ENCODE results near the gene TRIM45. TPM values are rescaled to one million over a fixed set of nuclear protein-coding genes. Genes with fewer than 3 reads are reported as not detected.

Gene TRIM45
- total RNA-seq, 1 experiment from 2014 or later: 5.1 TPM

- peaks cover 16% of the 10 kb centered on the region for H3K36me3 Mint-ChIP-seq (ENCODE audit: insufficient read depth, unreplicated experiment)
- no peaks in the 10 kb centered on the region for H3K27me3 ChIP-seq (replicated peaks; ENCODE audit: control insufficient read depth, insufficient read depth, low read length)
- H3K4me3 ChIP-seq (ENCODE audit: low read depth, low read length): no peak overlapping the region
- H3K27ac Mint-ChIP-seq (ENCODE audit: unreplicated experiment): no peak overlapping the region
- POLR2A ChIA-PET: no interaction called here
- H3K27me3 Mint-ChIP-seq (ENCODE audit: insufficient read depth, unreplicated experiment): no peaks in the 10 kb centered on the region
- CTCF ChIA-PET: no interaction called here
- H3K36me3 ChIP-seq (ENCODE audit: control insufficient read depth, insufficient read depth, low read length): no peaks in the 10 kb centered on the region
- no TSS peak for BruUV-seq (replicated peaks)
- H3K4me1 ChIP-seq: no peaks in the 10 kb centered on the region
- TF ChIP-seq CTCF (IDR thresholded peaks at IDR 0.05; ENCODE audit: insufficient read depth in 1 of 2, low read depth in 1 of 2, low read length in 1 of 2, severe bottlenecking in 1 of 2, unreplicated experiment in 1 of 2): no peak
- no peaks in the 10 kb centered on the region for H3K4me1 Mint-ChIP-seq (ENCODE audit: low read depth, unreplicated experiment)
- intact Hi-C loops (cut with micrococcal nuclease; ENCODE audit: unreplicated experiment): no loop called here
- DNase-seq: no peak
- no peaks in the 10 kb centered on the region for H3K9me3 Mint-ChIP-seq (ENCODE audit: unreplicated experiment)
- no peak overlapping the region for H3K4me3 Mint-ChIP-seq (ENCODE audit: unreplicated experiment)
- no peaks in the 10 kb centered on the region for H3K9me3 ChIP-seq
Observed at GRCh38 chr1:117110774-117111173, 10.8 kb downstream of the TRIM45 start.

GRCh38 chr1:117107364-117107763 is 14.2 kb downstream of the TRIM45 start:
- ChIA-PET CTCF (no interaction called here), POLR2A (interaction anchor here (0.6 kb wide), 1 partner anchor 587 kb away, joined by 3 read pairs; no protein-coding TSS in a partner anchor)
- no peaks in the 10 kb centered on the region for H3K36me3 ChIP-seq (ENCODE audit: control insufficient read depth, insufficient read depth, low read length)
- H3K27me3 ChIP-seq (replicated peaks; ENCODE audit: control insufficient read depth, insufficient read depth, low read length): no peaks in the 10 kb centered on the region
- Mint-ChIP-seq H3K4me1 (ENCODE audit: low read depth, unreplicated experiment) (no peaks in the 10 kb centered on the region), H3K9me3 (ENCODE audit: unreplicated experiment) (no peaks in the 10 kb centered on the region), H3K27ac (ENCODE audit: unreplicated experiment) (no peak overlapping the region), H3K4me3 (ENCODE audit: unreplicated experiment) (no peak overlapping the region), H3K27me3 (ENCODE audit: insufficient read depth, unreplicated experiment) (no peaks in the 10 kb centered on the region), H3K36me3 (ENCODE audit: insufficient read depth, unreplicated experiment) (peaks cover 16% of the 10 kb centered on the region)
- no peak overlapping the region for H3K4me3 ChIP-seq (ENCODE audit: low read depth, low read length)
- DNase-seq: no peak
- no peak for TF ChIP-seq CTCF (IDR thresholded peaks at IDR 0.05; ENCODE audit: insufficient read depth in 1 of 2, low read depth in 1 of 2, low read length in 1 of 2, severe bottlenecking in 1 of 2, unreplicated experiment in 1 of 2)
- no TSS peak for BruUV-seq (replicated peaks)
- H3K4me1 ChIP-seq: no peaks in the 10 kb centered on the region
- intact Hi-C loops (cut with micrococcal nuclease; ENCODE audit: unreplicated experiment): no loop called here
- H3K9me3 ChIP-seq: no peaks in the 10 kb centered on the region

GRCh38 chr1:117106478-117106877 is 15.1 kb downstream of the TRIM45 start:
- H3K9me3 ChIP-seq: no peaks in the 10 kb centered on the region
- H3K4me1 Mint-ChIP-seq (ENCODE audit: low read depth, unreplicated experiment): no peaks in the 10 kb centered on the region
- CTCF ChIA-PET: no interaction called here
- H3K4me1 ChIP-seq: no peaks in the 10 kb centered on the region
- H3K36me3 ChIP-seq (ENCODE audit: control insufficient read depth, insufficient read depth, low read length): no peaks in the 10 kb centered on the region
- TF ChIP-seq CTCF (IDR thresholded peaks at IDR 0.05; ENCODE audit: insufficient read depth in 1 of 2, low read depth in 1 of 2, low read length in 1 of 2, severe bottlenecking in 1 of 2, unreplicated experiment in 1 of 2): no peak
- BruUV-seq (replicated peaks): no TSS peak
- no peaks in the 10 kb centered on the region for H3K27me3 Mint-ChIP-seq (ENCODE audit: insufficient read depth, unreplicated experiment)
- no peak overlapping the region for H3K27ac Mint-ChIP-seq (ENCODE audit: unreplicated experiment)
- H3K9me3 Mint-ChIP-seq (ENCODE audit: unreplicated experiment): no peaks in the 10 kb centered on the region
- no peak for DNase-seq
- POLR2A ChIA-PET: no interaction called here
- intact Hi-C loops (cut with micrococcal nuclease; ENCODE audit: unreplicated experiment): no loop called here
- H3K4me3 Mint-ChIP-seq (ENCODE audit: unreplicated experiment): no peak overlapping the region
- H3K4me3 ChIP-seq (ENCODE audit: low read depth, low read length): no peak overlapping the region
- no peaks in the 10 kb centered on the region for H3K27me3 ChIP-seq (replicated peaks; ENCODE audit: control insufficient read depth, insufficient read depth, low read length)
- H3K36me3 Mint-ChIP-seq (ENCODE audit: insufficient read depth, unreplicated experiment): peaks cover 21% of the 10 kb centered on the region

Data from Caco-2 (cell line).